GM18502 (cell line): Measurements from ENCODE around the gene ENPP4.
A peak's percentile ranks its signal among the peaks of the same experiment; 100 is the strongest.
"Not testable (repeated sequence)": the region's sequence is repeated elsewhere in the genome, so short reads cannot be mapped to it uniquely, and the experiment has no call there.

Experiments
- ATAC-seq: cut with Tn5 transposase; IDR thresholded peaks from one replicate; pipeline ENCODE4 v1.9.1; 2021; ENCODE audit warnings: mild to moderate bottlenecking; ENCODE audit not compliant: unreplicated experiment, poor library complexity

ENPP4 gene, protein sequence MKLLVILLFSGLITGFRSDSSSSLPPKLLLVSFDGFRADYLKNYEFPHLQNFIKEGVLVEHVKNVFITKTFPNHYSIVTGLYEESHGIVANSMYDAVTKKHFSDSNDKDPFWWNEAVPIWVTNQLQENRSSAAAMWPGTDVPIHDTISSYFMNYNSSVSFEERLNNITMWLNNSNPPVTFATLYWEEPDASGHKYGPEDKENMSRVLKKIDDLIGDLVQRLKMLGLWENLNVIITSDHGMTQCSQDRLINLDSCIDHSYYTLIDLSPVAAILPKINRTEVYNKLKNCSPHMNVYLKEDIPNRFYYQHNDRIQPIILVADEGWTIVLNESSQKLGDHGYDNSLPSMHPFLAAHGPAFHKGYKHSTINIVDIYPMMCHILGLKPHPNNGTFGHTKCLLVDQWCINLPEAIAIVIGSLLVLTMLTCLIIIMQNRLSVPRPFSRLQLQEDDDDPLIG

DNA sequence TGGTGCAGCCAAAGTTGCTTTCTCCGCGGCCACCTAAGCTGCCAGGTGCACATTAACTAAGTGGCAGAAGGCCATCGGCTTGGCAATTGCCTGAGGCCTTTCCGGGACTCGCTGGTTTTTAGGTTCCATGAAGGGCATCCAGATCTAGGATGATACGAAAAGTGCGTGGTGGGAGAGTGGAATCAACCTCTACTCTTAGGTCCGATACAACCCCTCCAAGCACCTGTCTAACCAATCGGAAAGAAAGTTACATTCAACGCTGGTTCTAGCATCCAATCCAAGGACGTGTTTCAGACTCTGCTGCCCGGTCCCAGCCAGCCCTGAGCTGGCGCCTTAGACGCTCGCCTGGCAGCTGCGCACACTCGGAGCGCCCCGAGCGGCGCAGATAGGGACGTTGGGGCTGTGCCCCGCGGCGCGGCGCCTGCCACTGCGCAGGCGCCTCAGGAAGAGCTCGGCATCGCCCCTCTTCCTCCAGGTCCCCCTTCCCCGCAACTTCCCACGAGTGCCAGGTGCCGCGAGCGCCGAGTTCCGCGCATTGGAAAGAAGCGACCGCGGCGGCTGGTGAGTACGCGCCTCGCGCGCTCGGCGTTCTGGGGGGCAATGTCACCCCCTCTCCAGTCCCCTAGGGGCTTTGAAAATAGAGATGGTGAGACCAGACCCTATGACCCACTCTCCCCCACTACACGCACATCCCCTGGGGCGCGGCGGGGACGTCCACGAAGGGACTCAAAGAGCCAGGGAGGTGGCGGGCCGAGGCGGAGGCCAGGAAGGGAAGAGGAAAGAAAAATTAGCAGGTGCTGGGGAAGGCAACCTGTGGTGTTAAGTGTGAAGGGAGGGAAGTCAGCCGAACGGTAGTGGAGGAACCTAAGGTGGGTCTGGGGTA is at the start of gene ENPP4:
TSS of gene ENPP4 (plus strand) at position 361 of the 883 bp plus-strand sequence. CDS start 9,595 bp downstream, outside the sequence.
- peak; percentile 99 for ATAC-seq

DNA sequence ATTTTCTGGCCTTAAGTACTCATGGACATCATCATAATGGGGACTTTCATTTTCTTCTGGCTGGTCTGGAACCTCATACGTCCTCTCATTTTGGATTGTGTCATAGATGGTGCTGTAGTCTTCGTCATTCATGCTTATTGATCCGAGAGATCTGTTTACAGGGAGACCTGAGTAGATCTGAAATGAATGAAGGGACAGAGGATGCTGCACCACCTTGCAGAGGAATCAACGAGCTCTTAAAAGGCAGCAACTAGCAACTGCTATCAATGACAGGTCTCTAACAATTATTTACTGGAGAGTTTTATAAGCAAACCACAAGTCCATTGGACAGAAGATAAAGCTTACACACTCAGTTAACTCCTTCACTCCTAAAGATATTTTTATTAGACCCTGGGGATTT is 49.7 kb upstream of the ENPP4 start:
- no peak for ATAC-seq

DNA sequence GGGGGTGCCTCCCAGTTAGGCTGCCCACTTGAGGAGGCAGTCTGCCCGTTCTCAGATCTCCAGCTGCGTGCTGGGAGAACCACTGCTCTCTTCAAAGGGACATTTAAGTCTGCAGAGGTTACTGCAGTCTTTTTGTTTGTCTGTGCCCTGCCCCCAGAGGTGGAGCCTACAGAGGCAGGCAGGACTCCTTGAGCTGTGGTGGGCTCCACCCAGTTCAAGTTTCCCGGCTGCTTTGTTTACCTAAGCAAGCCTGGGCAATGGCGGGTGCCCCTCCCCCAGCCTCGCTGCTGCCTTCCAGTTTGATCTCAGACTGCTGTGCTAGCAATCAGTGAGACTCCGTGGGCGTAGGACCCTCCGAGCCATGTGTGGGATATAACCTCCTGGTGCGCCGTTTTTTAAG is 44.1 kb upstream of the ENPP4 start:
- not testable (repeated sequence) for ATAC-seq

DNA sequence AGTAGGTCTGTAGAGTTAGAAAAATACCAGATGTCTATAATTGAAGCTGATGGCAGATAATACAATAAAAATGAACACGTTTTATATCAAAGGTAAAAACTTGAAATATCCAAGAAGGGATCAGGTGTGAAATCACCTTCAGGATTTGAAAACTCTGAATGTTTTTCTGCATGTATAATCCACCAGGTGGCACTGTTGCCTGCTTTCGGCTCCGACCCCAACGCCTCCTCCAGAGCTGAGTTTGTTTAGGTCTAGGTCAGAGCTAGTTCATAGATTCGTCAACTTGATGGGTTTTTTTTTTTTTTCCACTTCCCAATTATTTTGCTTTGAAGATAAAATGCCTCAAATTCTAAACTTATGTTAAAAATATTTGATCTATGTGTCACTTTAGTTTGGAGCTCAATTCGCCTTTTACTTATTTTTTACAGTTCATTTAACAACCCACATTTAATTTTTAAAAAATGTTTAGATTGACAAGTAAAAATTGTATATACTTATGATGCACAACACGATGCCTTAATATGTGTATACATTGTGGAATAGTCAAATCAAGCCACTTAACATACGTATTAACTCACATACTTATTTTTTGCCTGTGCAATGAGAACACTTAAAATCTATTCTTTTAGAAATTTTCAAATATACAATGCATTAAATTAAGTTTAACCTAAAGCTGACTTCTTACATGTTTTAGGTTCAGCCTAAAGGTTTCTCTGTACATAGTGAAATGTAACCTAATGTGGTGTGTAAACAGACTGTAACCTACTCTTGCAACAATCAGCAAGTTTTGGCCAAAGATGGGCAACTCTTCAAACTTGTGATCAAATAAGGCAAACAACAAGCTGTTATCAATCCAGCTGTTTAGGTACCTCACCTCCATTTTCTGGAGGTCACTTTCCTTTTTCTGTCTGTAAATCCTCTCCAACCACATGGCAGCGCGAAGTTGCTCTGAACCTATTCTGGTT is 39.4 kb upstream of the ENPP4 start:
- ATAC-seq, result peak; percentile 52

DNA sequence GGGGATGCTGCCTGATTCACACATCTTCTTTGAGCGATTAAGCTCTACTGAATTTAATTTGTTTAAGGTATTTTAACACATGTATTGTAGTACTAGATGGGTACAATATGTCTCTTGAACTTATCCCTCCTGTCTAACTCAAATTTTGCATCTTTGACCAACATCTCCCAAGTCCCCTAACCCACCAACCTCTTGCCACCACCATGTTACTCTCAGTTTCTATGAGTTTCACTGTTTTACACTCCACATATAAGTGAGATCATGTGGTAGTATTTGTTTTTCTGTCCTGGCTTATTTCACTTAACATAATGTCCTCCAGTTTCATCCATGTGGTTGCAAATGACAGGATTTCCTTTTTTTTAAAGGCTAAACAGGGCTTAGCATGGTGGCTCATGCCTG is 38.7 kb upstream of the ENPP4 start:
- ATAC-seq, result no peak

DNA sequence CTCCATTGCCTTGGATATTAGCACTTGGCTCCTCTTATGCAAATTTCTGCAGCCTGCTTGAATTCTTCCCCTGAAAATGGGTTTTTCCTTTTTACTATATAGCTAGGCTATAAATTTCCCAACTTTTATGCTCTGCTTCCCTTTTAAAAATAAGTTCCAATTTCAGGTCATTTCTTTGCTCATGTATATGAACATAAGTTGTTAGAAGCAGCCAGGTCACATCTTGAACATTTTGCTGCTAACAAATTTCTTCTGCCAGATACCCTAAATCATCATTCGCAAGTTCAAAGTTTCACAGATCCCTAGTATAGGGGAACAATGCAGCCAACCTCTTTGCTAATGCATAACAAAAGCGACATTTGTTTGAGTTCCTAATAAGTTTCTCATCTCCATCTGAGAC is 34.5 kb upstream of the ENPP4 start:
- ATAC-seq, result no peak

DNA sequence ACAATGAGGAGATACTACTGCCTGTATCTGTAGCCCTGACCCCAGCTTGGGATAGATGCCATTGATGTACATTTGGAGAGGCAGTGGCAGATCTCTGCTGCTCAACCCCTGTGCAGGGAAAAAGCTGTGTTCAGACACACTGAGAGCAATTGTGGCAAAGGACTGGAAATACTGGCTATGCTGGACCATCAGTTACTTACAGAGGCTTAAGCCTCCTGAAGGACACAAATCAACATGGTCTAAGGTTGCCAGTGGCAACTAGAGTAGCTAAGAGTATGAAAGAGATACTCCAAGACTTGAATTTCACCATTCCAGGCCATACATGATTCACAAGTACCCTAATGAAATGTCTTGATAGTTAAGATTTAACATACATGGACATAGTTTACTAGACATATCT is 32.4 kb upstream of the ENPP4 start:
- no peak for ATAC-seq

DNA sequence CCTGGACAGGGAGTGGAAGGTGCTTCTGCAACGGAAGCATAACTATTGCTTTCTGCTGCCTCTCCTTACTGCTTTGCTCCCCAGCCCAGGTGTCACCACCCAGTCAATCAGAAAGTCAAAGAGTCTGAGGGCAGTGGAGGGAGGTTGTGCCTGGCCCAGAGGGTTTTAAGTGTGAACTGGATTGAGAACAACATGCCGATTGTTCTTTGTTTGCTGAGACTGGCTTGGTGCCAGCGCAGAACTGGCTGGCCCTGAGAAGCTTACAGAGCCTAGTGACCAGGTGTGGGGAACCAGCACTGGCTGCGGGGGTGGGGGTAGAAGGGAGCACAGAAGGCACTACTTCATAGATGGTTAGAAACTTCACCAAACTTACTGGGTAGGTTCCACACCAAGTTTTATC is 31.1 kb upstream of the ENPP4 start:
- no peak for ATAC-seq

DNA sequence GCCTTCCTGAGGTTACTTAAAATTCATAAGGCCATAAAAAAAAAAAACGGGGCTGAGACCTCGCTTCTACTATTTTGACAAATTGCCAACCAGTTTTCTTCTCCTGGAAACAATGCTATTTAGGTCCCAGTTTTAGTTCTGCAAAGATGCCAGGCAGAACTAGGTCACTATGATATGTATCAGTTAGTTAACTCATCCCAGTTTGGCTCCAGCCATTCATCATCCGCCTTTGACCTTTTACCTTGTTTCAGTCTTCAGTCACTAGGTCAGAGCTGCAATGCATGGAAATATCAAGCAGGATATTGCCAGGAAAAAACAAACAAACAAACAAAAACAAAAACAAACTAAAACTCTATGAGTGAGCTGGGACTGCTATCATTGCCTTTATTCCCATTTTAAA is 29.8 kb upstream of the ENPP4 start:
- no peak for ATAC-seq

DNA sequence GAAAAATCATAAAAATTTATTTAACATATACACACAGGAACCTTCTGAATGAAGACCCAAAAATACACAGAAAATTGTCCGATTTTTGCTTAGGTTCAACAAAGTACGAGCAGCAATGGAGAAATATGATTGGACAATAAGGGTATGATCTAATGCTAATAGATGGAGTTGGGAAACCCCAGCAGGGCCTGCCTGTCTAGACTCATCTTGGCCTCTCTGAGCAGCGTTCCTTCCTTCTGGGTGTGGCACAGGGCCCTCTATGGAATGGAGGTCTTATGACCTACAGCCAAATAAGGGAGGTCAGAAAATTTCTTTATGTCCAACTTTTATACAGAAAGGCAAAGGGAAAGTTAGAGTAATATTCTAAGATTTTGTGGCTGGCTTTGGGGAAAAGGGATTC is 27.7 kb upstream of the ENPP4 start:
- no peak for ATAC-seq

DNA sequence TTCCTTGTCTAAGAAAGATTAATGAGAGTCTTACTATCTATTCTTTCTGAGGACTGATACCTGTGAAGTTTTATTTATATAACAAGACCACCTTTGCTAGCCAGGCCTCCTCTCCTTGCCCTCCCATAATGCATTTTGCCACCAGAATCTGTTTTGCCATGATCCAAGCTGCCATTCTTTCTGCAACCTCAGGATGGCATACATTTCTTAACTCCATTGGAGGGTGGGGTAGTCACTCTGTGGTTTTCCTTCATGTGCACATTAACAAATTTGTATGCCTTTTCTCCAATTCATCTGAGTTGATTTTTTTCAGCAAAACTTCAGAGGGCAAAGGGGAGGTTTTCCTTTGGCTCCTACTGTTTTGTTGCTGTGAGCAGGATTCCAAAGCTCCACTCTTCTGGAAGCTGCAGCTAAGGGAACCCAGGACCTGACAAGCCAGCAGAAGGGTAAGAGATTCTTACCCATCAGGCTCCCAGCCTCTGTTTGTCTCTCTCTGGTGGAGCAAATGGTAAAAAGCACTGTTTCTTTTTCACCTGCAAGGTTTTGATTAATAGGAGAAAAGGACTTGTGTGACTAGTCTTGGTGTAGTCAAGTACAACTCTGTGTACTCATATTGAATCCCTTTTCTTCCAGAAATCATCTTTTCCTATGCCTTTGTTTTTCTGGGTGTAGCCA is 26.2 kb upstream of the ENPP4 start:
- no peak for ATAC-seq

DNA sequence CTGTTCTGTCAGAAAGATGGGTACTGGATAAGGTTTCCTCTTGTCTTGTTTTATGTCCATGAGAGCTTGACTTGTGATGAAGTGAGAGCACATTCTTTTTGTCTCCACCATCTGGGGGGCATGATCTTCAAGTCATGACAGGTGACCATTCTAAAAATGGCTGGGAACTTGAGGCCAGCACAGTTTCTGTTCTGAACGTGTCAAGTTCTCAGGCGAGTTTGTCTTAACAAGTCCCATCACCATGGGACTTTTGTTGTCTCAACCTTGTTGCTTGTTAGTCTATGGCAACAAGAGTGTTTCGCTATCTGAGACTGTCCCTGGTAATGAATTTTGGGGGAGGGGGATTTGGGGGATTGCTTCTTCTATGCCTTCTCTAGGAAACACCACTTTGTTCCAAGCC is 25.6 kb upstream of the ENPP4 start:
- ATAC-seq, result no peak

DNA sequence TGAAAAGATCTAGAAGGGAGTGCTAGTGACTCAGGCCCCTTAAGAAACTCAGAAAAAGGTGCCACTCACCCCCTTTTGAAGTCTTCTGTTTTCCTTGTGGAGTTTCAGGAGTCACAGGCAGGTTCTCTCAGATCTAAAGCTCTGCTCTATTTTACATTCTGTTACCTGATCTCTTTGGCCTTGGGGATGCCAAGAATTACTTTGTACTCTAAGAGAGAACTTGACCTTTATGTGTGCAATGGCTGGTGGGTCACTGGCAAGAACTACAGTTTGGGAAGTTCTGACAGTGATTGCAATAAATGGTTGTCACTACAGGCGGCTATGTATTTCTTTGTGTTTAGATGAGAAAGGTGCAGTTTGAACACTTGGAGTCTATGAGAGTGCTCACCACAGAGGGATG is 24.2 kb upstream of the ENPP4 start:
- ATAC-seq, result no peak

DNA sequence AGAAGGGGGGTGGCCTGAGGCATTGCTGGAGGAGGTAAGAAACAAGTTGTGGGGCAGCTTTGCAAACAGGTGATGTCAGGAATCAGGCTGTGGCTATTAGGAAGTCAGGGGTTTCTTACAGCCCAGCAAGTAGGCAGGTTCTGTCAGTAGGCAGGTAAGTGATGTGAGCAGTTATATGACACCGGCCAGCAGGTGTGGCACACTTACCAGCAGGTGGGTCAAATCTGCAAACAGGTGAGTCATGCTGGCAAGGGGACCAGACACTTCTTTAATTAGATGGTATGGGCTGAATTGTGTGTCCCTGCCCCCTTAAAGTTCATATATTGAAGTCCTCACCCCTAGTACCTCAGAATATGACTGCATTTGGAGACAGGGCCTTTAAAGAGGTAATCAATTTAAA is 16.4 kb upstream of the ENPP4 start:
- ATAC-seq, result no peak

DNA sequence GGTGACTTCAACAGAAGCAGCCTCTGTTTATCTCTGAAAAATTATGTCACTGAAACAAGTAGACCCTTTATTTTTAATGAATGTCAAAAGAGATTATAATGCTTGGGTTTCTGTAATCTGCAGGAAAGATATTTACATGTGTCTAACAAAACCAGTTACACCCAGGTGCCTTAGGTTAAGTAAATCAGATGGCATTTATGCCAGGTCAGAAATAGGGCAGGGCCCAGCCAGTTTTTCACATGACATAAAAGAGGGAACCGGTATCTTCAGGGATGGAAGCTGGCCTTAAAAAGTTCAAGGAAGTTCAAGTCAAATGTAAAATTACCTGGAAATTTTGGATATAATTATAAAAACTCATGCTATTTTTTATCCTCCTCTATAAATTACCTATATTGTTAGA is 14.2 kb upstream of the ENPP4 start:
- ATAC-seq, result no peak

DNA sequence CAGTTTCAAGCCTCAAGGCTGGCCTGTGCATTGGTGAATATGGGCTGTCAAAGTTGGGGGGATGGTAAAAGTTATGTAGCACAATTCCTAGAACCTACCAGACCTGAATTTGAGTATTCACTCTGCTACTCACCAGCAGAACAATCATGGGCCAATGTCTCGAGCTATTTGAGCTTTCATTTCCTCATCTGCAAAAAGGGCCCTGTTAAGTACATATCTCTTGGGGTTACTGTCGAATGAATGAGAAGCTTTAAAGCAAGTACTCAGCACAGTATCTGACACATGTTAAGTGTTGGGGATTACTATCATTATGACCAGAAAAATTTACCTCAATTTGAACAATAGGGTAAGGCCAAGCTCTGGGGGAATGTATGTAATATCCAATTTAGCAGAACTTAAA is 13.5 kb upstream of the ENPP4 start:
- no peak for ATAC-seq

DNA sequence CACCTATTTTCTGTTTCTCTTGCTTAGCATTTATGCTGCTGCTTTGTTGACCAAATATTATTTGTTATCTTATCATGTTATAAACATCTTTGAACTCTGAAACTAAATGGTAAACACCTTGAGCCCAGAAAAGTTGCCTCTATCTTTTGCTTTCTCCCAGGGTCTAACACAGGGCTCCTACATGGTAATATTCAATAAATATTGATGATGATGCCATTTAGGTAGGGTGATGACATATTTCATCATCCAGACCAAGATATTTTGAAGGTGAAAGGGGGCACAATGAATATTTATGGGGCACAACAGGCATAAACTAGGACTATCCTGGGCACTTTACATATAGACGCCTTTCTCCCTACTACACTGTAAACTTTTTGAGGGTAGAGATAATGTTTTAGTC is 11.6 kb upstream of the ENPP4 start:
- no peak for ATAC-seq

DNA sequence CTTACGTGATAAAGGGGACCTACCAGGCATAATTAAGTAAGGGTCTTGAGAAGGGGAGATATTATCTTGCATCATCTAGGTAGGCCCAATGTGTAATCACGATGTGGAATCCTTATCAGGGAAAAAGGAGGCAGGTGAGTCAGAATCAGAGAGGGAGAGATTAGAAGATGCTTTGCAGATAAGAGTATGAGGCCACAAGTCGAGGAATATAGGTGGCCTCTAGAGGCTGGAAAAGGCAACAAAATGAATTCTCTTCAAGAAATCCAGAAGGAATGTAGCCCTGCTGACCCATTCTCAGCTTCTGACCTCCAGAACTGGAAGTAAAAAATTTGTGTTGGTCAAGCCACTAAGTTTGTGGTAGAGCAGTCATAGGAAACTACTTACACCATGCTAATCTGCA is 11.0 kb upstream of the ENPP4 start:
- ATAC-seq, result no peak

DNA sequence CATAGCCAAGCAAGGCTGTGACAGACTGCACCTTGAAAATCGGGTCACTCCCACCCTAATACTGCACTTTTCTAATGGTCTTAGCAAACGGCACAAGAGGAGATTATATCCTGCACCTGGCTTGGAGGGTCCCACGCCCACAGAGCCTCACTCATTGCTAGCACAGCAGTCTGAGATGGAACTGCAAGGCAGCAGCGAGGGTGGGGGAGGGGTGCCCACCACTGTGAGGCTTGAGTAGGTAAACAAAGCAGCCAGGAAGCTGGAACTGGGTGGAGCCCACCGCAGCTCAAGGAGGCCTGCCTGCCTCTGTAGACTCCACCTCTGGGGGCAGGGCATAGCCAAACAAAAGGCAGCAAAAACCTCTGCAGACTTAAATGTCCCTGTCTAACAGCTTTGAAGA is 10.1 kb upstream of the ENPP4 start:
- ATAC-seq, result not testable (repeated sequence)

DNA sequence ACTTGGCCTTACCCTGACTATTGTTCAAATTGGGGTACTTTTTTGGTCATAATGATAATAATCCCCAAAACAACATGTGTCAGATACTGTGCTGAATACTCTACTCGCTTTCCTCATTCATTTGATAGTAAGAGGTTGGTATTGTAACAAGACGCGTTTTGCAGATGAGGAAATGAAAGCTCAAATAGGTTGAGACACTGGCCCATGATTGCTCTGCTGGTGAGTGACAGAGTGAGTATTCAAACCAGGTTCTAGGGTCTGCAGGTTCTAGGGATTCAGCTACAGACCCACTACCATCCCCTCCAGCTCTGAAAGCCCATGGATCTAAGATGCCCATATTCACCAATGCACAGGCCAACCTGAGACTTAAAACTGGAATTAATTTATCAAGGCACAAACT is 1.3 kb upstream of the ENPP4 start:
- ATAC-seq, result no peak
